Erythroblast (primary cell): ENCODE results near the gene ARL6IP4.
A peak's percentile ranks its signal among the peaks of the same experiment; 100 is the strongest.

Experiments
- DNase-seq, 2 experiments: peaks; one replicate each; lab custom pipeline; 2025; lab: John Stamatoyannopoulos, UW
- GATA1 ChIP-seq: IDR thresholded peaks from 2 replicates; pipeline ENCODE4 v1.6.1; 2011; ENCODE audit warnings: low read depth, mild to moderate bottlenecking, control low read depth, low read length, moderate library complexity
- POLR2A ChIP-seq: IDR thresholded peaks from 2 replicates; pipeline ENCODE4 v1.6.1; 2011; ENCODE audit warnings: mild to moderate bottlenecking, low read length

The ARL6IP4 gene

GRCh38 chr12:122978507-122978955 is 1.9 kb upstream of the ARL6IP4 start:
- DNase-seq, result no peak

GRCh38 chr12:122979001-122979907 is 1.2 kb upstream of the ARL6IP4 start:
- no peak for DNase-seq
- TF ChIP-seq POLR2A (no peak), GATA1 (no peak)

More at GRCh38 chr12:122978507-122978955, 1.9 kb upstream of the ARL6IP4 start:
- TF ChIP-seq POLR2A, result no peak
- TF ChIP-seq GATA1, result no peak

- TF ChIP-seq POLR2A (no peak), GATA1 (no peak)
- DNase-seq, result peak in 1 of 2 experiments; percentile 56
Observed at GRCh38 chr12:122979908-122980182, 636 bp upstream of the ARL6IP4 start.

GRCh38 chr12:122981036-122981471 is 573 bp downstream of the ARL6IP4 start:
- TF ChIP-seq POLR2A (no peak), GATA1 (no peak)
- DNase-seq, result peak; percentile 63 to 80

- TF ChIP-seq POLR2A (no peak), GATA1 (no peak)
- no peak for DNase-seq
Observed at GRCh38 chr12:122981587-122982476, 1.4 kb downstream of the ARL6IP4 start.

GRCh38 chr12:122982477-122982815 is 2.0 kb downstream of the ARL6IP4 start:
- TF ChIP-seq GATA1, result no peak
- no peak for TF ChIP-seq POLR2A
- DNase-seq, result no peak

- no peak for TF ChIP-seq GATA1
- no peak for TF ChIP-seq POLR2A
- no peak for DNase-seq
Observed at GRCh38 chr12:122982963-122983788, 2.7 kb downstream of the ARL6IP4 start.

- TF ChIP-seq GATA1 (no peak), POLR2A (no peak)
- no peak for DNase-seq
Observed at GRCh38 chr12:122983789-122984515, 3.5 kb downstream of the ARL6IP4 start.

GRCh38 chr12:122984612-122985337 is 4.3 kb downstream of the ARL6IP4 start:
- DNase-seq, result no peak
- TF ChIP-seq GATA1 (no peak), POLR2A (no peak)

GRCh38 chr12:122985338-122986257 is 5.1 kb downstream of the ARL6IP4 start:
- no peak for DNase-seq
- TF ChIP-seq GATA1, result no peak
- no peak for TF ChIP-seq POLR2A

- TF ChIP-seq POLR2A (no peak), GATA1 (no peak)
- DNase-seq, result no peak
Observed at GRCh38 chr12:122986258-122986871, 5.9 kb downstream of the ARL6IP4 start.
